Epidermal melanocyte (primary cell): ENCODE data around the gene PAPPA.

ENCODE experiments used
- DNase-seq: peaks from one replicate; pipeline ENCODE4 v3.0.0; 2011; ENCODE audit warnings: low spot score; ENCODE audit not compliant: insufficient read length

The PAPPA gene

DNA sequence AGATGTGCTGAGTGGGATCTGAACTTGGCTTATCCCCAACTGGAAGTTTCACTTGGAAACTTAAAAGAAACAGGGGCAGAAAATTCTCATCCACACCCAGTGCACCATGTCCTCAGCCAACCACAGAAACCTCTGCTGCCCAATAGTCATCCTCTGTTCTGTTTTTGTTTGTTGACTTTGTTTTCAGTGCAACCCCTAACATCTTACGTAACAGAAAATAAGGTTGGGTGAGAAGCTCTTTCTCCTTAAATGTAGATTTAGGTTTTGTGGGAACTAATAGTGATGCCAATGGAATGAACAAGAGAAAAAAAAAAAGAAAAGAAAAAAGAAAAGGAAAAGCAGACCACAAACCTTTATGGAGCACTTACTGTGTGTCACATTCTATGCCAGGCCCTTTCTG lies 262.8 kb downstream of the PAPPA start:
- DNase-seq, result no peak

GRCh38 chr9:116417464-116417863 lies 263.9 kb downstream of the PAPPA start:
- no peak for DNase-seq

DNA sequence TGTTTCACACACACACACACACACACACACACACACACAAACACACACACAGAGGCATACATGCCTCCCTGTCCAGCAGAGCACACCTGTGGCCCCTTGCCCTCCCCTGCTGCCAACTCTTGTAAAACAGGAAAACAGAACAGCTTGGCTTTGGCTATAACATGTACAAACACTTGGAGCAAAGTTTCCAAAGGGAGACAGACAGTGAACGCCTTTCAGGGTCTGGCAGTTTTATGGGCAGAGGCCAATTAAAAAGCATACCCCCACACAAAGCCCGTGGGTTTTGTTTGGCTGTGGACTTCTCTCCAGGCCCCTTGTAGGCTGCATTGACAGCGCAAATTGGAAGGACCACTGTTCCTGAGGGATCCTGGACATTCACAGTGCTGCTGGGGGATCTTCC lies 265.6 kb downstream of the PAPPA start:
- DNase-seq, result no peak

GRCh38 chr9:116420993-116421538 lies 267.5 kb downstream of the PAPPA start:
- DNase-seq, result no peak

DNA sequence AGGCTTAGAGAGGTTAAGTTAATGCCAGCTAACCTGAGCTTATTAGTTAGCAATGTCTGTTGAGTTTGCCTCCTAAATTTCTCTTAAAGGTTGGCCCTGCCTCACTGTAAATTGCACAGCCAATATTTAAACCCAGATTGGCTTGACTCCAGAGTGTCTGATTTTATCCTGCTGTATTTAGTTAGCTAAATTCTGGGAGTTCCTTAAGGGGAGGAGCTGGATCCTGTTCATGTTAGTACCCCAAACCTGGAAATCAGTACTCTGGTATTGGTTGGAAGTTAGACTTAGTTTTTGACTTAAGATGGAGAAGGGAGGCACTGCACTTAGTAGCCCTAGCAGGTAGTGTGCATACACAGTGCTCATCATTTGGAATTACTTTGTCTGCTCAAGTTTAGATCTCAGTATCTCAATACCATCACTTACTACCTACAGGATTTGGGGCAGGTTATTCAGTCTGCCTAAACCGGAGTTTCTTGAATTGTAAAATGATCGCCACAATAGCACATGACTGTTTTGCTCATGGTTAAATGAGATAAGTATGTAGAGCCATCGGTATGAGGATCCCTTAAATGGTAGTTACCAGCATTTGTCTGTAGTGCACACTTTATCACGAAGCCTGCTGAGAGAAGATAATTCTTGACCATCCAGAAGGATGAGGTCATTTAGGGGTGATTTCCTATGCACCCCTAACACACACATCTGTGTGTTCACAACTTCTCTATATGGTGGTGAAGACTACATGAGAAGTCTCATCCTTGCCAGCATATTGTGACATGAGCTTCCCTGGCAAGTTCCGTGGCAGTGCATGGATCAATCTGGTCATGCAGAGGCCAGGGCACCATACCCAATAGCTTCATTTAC lies 268.8 kb downstream of the PAPPA start:
- no peak for DNase-seq

DNA sequence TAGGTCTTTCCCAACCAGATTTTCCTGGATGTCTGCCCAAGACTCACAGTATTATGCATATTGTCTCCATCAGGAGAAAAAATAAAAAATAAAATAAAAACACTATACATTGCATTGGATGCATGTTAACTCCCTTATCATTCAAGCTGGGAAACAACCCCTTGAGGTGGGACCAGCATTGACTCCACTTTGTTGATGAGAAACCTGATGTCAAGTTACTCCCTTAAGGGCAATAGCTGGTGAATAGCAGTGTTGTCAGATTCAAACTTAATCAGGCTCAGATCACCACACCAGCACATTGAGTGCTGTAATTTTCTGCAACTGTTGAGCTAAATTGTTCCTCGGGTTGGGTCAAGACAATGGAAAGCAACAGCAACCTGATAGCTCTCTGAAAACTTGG lies 269.6 kb downstream of the PAPPA start:
- no peak for DNase-seq

DNA sequence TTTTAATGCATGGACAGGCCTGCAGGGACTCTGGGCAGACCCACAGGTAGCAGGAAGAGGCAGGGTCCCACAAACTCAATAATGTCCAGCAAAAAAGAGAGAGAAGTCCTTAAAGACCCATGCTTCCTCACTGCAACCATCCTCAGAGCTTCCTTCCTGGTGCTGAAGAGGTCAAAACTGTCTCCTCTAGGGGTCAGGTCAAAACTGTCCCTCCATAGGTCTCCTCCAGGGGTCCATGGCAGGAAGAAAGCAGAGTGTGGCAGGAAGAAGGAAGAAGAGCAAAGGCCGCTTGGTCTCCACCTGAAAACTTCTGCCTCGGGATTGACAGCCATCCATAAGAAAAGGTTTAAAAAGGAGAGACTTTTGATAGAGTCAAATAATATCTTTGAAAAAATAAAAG lies 271.7 kb downstream of the PAPPA start:
- no peak for DNase-seq

- DNase-seq, result no peak
These were observed 277.3 kb downstream of the PAPPA start for GRCh38 chr9:116430849-116431248.

DNA sequence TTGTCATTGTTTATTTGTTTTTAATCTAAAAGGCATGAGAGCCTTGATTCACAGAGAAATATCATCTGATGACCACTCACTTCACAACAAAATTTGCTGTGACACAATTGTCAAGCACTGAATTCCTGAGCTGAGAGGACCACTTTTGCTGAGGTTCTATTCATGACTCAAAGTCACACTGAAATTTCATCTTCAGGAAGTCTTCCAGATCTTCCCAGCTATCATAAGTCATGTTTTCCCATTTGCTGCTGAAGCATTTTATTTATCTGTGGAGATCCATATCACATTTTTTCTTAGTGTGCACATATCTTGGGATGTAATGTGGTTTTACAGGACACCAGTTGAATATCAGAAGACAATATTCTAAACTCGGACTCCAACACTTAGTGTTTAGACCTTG lies 278.5 kb downstream of the PAPPA start:
- DNase-seq, result no peak

- no peak for DNase-seq
These were observed 280.7 kb downstream of the PAPPA start for GRCh38 chr9:116434314-116434713.

DNA sequence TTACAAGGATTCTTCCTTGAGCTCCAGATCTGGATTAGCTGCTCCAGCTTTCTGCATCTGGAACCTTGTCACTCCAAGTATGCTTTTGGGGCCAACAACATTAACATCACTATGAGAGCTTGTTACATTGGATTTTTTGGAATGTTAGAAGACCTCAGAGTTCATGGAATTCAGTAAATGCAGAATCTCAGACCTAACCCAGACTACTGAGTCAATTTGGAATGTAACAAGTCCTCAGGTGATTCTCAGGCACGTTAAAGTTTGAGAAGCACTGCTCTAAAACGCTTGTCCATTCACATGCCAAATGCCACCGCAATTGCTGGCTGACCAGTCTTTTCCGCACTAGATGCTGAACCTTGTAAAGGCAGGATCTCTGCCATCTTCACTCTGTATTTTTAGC lies 282.1 kb downstream of the PAPPA start:
- DNase-seq, result no peak

DNA sequence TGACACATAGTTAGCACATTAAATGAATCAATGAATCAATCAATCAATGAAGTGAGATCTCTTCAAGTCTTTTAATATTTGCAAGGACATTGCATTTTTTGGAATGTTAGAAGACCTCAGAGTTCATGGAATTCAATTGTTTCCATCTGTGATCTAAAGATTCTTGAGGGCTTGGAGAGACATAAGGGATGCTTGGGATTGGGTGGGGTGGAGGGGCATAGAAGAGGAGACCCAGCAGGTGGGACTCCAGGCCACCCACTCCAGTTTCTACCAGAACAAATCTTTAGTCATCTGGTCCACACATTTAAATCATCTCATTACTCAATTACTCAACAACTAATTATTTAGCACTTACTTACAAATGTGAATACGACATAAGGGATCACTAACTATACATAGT lies 282.5 kb downstream of the PAPPA start:
- no peak for DNase-seq

GRCh38 chr9:116437411-116438370 lies 284.1 kb downstream of the PAPPA start:
- no peak for DNase-seq

DNA sequence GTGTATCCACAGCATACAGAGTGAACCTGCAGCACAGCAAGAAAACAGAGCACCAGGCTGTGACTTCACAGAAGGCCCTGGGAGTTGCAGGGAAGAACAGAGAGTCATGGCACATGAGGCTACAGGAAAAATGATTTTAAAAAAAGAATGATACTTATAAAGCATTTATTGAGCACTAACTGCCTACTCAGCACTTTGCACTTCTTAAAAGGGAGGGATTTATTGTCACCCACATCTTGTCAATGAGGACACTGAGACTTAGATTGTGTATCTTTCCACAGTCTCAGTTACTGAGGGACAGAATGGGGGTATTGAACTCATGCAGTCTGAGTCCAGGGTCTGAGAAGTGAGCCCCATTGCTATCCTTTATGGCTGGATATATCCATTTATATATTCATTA lies 288.9 kb downstream of the PAPPA start:
- no peak for DNase-seq

- no peak for DNase-seq
These were observed 294.3 kb downstream of the PAPPA start for GRCh38 chr9:116447934-116448333.

GRCh38 chr9:116448431-116448830 lies 294.8 kb downstream of the PAPPA start:
- DNase-seq, result no peak

GRCh38 chr9:116449949-116450348 lies 296.4 kb downstream of the PAPPA start:
- DNase-seq, result no peak

- DNase-seq, result no peak
These were observed 297.0 kb downstream of the PAPPA start for GRCh38 chr9:116450378-116451139.

GRCh38 chr9:116451500-116452115 lies 298.0 kb downstream of the PAPPA start:
- DNase-seq, result no peak
